A673 (cell line): ENCODE results near the gene NSFL1C.

ENCODE experiments used
- CTCF ChIP-seq: fragments of 300-800, 200-600 bp; sonication (generic); conservative IDR thresholded peaks from 2 replicates; pipeline ENCODE4 v1.5.1; 2017; ENCODE audit warnings: low read depth, mild to moderate bottlenecking, antibody characterized with exemption, low read length, moderate library complexity, mixed read lengths
- EZH2 ChIP-seq: fragments of 200-600 bp; sonication (generic); IDR thresholded peaks from 2 replicates; pipeline ENCODE4 v1.6.1; 2017; ENCODE audit warnings: borderline replicate concordance, low read depth, mild to moderate bottlenecking, mixed read lengths, antibody characterized with exemption, low read length; ENCODE audit not compliant: poor library complexity, severe bottlenecking

- no peak for TF ChIP-seq CTCF
- TF ChIP-seq EZH2 = no peak
These were observed 72.0 kb downstream of the NSFL1C start for GRCh38 chr20:1394686-1395085.
